MM.1S (cell line): ENCODE measurements around the gene RASGRF2.

Source experiments
- EZH2 ChIP-seq: fragments of 300-600 bp; sonication (generic); optimal IDR thresholded peaks from 2 replicates; pipeline ENCODE3; 2017; ENCODE audit warnings: low read depth, mild to moderate bottlenecking, antibody characterized with exemption, low read length, mixed read lengths
- EZH2phosphoT487 ChIP-seq: fragments of 300-600 bp; sonication (generic); IDR thresholded peaks from 2 replicates; pipeline ENCODE4 v1.6.1; 2018; ENCODE audit warnings: antibody characterized with exemption, low read length
- TF ChIP-seq, protein P1 (sequence below): fragments of 300-600 bp; sonication (generic); IDR thresholded peaks from 2 replicates; pipeline ENCODE4 v1.5.1; 2016; ENCODE audit warnings: antibody characterized with exemption, low read length, mixed read lengths

DNA sequence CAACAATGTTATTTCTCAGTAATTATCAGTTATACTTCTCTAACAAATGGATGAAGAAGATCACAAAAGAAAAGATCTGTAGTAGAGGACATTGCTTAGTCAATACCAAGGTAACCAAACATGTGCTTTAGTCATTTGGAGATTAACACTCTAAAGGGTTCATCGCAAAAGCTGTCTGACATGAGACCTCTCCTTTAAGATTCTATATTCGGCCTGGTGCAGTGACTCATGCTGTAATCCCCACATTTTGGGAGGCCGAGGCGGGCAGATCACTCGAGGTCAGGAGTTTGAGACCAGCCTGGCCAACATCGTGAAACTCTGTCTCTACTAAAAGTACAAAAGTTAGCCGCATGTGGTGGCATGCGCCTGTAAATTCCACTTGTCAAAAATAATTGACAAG is 254.7 kb downstream of the RASGRF2 start:
- TF ChIP-seq EZH2 (no peak), EZH2phosphoT487 (no peak)
- TF ChIP-seq, protein P1, sequence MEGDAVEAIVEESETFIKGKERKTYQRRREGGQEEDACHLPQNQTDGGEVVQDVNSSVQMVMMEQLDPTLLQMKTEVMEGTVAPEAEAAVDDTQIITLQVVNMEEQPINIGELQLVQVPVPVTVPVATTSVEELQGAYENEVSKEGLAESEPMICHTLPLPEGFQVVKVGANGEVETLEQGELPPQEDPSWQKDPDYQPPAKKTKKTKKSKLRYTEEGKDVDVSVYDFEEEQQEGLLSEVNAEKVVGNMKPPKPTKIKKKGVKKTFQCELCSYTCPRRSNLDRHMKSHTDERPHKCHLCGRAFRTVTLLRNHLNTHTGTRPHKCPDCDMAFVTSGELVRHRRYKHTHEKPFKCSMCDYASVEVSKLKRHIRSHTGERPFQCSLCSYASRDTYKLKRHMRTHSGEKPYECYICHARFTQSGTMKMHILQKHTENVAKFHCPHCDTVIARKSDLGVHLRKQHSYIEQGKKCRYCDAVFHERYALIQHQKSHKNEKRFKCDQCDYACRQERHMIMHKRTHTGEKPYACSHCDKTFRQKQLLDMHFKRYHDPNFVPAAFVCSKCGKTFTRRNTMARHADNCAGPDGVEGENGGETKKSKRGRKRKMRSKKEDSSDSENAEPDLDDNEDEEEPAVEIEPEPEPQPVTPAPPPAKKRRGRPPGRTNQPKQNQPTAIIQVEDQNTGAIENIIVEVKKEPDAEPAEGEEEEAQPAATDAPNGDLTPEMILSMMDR = no peak
